Epithelial cell of esophagus (primary cell): Measurements from ENCODE around the gene SCYGR6.

Experiments
- DNase-seq: peaks from one replicate; pipeline ENCODE4 v3.0.0; 2010; ENCODE audit warnings: low read depth
- H3K4me3 ChIP-seq: 2 replicates; pipeline ENCODE4 v1.5.1; 2011; ENCODE audit warnings: mild to moderate bottlenecking, low read length, control low read depth
- TF ChIP-seq, protein P1 (sequence below): IDR thresholded peaks from 2 replicates; pipeline ENCODE4 v1.5.1; 2011; ENCODE audit warnings: low read depth, mild to moderate bottlenecking, low read length, control low read depth, inconsistent platforms; ENCODE audit not compliant: insufficient read depth; ENCODE audit errors: missing control alignments

Gene SCYGR6

DNA sequence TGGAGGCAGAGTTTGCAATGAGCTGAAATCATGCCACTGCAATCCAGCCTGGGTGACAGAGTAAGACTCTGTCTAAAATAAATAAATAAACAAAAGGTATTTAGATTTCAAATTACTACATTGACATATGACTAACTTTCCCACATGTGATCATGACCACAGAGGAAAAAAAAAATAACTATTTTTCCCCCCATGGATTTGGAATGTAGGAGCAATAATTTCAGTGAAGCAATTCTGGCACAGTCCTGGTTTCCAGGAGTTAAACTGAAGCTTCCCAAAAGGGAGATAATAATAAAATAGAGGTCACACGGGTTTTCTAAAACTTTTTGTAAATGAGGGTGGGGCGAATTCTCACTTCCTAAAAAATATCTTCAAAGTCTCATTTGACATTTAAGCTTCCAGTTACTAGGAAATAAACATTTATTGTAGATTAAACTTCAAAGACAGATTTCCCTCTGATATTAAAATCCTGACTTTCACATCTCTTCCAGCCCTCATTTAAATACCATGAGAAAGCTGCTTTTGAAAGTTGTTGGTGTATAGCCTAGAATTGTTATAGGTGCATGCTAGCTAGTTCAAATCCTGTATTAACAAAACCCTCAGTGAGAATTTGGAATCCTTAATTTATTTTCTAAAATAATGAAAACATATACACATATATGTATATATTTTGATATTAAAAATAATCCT is 27.4 kb downstream of the SCYGR6 start:
- no peak for DNase-seq
- no peak overlapping the region for H3K4me3 ChIP-seq
- TF ChIP-seq, protein P1, sequence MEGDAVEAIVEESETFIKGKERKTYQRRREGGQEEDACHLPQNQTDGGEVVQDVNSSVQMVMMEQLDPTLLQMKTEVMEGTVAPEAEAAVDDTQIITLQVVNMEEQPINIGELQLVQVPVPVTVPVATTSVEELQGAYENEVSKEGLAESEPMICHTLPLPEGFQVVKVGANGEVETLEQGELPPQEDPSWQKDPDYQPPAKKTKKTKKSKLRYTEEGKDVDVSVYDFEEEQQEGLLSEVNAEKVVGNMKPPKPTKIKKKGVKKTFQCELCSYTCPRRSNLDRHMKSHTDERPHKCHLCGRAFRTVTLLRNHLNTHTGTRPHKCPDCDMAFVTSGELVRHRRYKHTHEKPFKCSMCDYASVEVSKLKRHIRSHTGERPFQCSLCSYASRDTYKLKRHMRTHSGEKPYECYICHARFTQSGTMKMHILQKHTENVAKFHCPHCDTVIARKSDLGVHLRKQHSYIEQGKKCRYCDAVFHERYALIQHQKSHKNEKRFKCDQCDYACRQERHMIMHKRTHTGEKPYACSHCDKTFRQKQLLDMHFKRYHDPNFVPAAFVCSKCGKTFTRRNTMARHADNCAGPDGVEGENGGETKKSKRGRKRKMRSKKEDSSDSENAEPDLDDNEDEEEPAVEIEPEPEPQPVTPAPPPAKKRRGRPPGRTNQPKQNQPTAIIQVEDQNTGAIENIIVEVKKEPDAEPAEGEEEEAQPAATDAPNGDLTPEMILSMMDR = no peak

DNA sequence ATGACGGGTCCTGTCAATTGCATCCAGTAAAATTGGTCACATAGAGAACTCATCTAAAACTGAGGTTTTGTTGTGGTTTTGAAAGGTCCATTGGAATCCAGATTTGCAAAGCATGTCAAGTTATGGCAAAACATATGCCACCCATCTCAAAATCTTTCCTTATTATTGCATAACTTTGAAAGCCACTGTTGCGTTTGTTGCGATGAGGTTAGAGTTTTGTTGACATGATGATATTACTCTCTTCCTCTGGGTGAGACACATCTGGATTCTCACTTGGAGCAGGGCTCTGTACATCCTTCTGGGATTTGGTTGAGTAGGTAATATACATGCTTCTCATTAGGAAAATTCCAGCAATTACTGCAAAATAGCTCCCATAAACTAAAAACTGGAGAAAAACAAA is 37.4 kb downstream of the SCYGR6 start:
- TF ChIP-seq, protein P1 = no peak
- no peak for DNase-seq
- no peak overlapping the region for H3K4me3 ChIP-seq

GRCh38 chr2:227684258-227684657 is 40.3 kb downstream of the SCYGR6 start:
- DNase-seq = peak; percentile 41
- no peak overlapping the region for H3K4me3 ChIP-seq
- TF ChIP-seq, protein P1 = no peak

DNA sequence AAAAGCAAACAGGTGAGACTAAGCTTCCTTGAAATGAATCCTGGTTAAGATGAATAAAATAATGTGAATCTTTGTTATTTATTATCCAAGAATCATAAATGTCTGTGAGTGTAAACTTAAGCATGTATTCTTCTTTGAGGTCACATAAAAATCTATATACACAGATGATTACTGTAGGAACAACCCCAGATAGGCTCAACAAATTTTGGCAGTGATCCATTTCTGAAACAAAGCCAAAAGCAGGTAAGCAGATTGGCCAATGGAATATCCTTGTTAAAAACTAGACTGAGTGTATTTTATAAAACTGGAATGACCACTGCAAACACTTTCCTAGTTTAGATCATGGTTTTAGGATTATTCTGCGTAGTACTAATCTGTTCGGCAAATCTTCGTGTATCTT is 46.6 kb downstream of the SCYGR6 start:
- H3K4me3 ChIP-seq = no peak overlapping the region
- TF ChIP-seq, protein P1 = no peak
- DNase-seq = no peak

- DNase-seq = no peak
- no peak overlapping the region for H3K4me3 ChIP-seq
- TF ChIP-seq, protein P1 = no peak
Observed at GRCh38 chr2:227674485-227674884, 50.1 kb downstream of the SCYGR6 start.
